ACHN (cell line): ENCODE results near the gene RAB6B.
A peak's percentile ranks its signal among the peaks of the same experiment; 100 is the strongest.

Source experiments
- DNase-seq: peaks from one replicate; pipeline ENCODE4 v3.0.0-alpha.2; 2015
- in situ Hi-C: cut with HindIII; loops from 2 replicates; pipeline ENCODE4 v1.10.0; 2017; ENCODE audit warnings: low sequenced_read_pairs, low pct_ligation_motif_present, low pct_unique_long_range_greater_than_20kb

RAB6B gene

GRCh38 chr3:133895208-133896001 lies at the start of gene RAB6B:
TSS of gene RAB6B (minus strand) at chr3:133895882. CDS start at chr3:133895466, 416 bp downstream.
- in situ Hi-C loops: no loop called here
- peak; percentile 35 for DNase-seq

GRCh38 chr3:133944641-133945380 lies 49.1 kb upstream of the RAB6B start:
- peak; percentile 69 for DNase-seq
- in situ Hi-C loops: no loop called here

- peak; percentile 62 for DNase-seq
- in situ Hi-C loops: no loop called here
Measured at GRCh38 chr3:133944181-133944580, 48.5 kb upstream of the RAB6B start.

- DNase-seq: peak; percentile 83
- in situ Hi-C loops: no loop called here
Measured at GRCh38 chr3:133943639-133944141, 48.0 kb upstream of the RAB6B start.

GRCh38 chr3:133943031-133943535 lies 47.4 kb upstream of the RAB6B start:
- no peak for DNase-seq
- in situ Hi-C loops: no loop called here

GRCh38 chr3:133941415-133941821 lies 45.7 kb upstream of the RAB6B start:
- no peak for DNase-seq
- in situ Hi-C loops: no loop called here

GRCh38 chr3:133940536-133940935 lies 44.9 kb upstream of the RAB6B start:
- in situ Hi-C loops: no loop called here

GRCh38 chr3:133939463-133939835 lies 43.8 kb upstream of the RAB6B start:
- in situ Hi-C loops: no loop called here
- no peak for DNase-seq

More at GRCh38 chr3:133940536-133940935, 44.9 kb upstream of the RAB6B start:
- no peak for DNase-seq

- in situ Hi-C loops: no loop called here
- DNase-seq: peak; percentile 19
Measured at GRCh38 chr3:133938770-133939462, 43.2 kb upstream of the RAB6B start.

GRCh38 chr3:133937756-133938601 lies 42.3 kb upstream of the RAB6B start:
- DNase-seq: no peak
- in situ Hi-C loops: no loop called here

GRCh38 chr3:133937061-133937686 lies 41.5 kb upstream of the RAB6B start:
- in situ Hi-C loops: no loop called here
- DNase-seq: no peak

- in situ Hi-C loops: no loop called here
- no peak for DNase-seq
Measured at GRCh38 chr3:133935843-133936769, 40.4 kb upstream of the RAB6B start.

GRCh38 chr3:133934996-133935842 lies 39.5 kb upstream of the RAB6B start:
- in situ Hi-C loops: no loop called here
- DNase-seq: no peak

GRCh38 chr3:133934073-133934970 lies 38.6 kb upstream of the RAB6B start:
- DNase-seq: no peak
- in situ Hi-C loops: no loop called here
